GM23338 (cell line): Measurements from ENCODE around the gene PLG. TPM values are rescaled to one million over a fixed set of nuclear protein-coding genes. Genes with fewer than 3 reads are reported as not detected.
A peak's percentile ranks its signal among the peaks of the same experiment; 100 is the strongest.

Source experiments
- ATAC-seq: fragments of 200-7000 bp; cut with Tn5 transposase; 3 replicates; pipeline ENCODE4 v1.9.1; 2020
- DNase-seq: peaks from one replicate; pipeline ENCODE4 v3.0.0-alpha.2; 2015; ENCODE audit warnings: low spot score
- H2AFZ ChIP-seq: fragments of 200-600 bp; sonication (generic); 2 replicates; pipeline ENCODE4 v1.8.0; 2016; ENCODE audit warnings: antibody characterized with exemption, mild to moderate bottlenecking, moderate library complexity
- H3F3A ChIP-seq: fragments of 200-600 bp; sonication (generic); replicated peaks from 2 replicates; pipeline ENCODE4 v1.8.0; 2017; ENCODE audit warnings: antibody characterized with exemption, mixed run types, low read depth
- H3K27ac ChIP-seq: fragments of 200-600 bp; sonication (generic); 2 replicates; pipeline ENCODE4 v1.6.1; 2016; ENCODE audit warnings: low read depth
- H3K27me3 ChIP-seq: fragments of 200-600 bp; sonication (generic); 2 replicates; pipeline ENCODE4 v1.8.0; 2016; ENCODE audit warnings: mild to moderate bottlenecking, mixed run types, moderate library complexity; ENCODE audit not compliant: insufficient read depth
- H3K36me3 ChIP-seq: fragments of 200-600 bp; sonication (generic); 2 replicates; pipeline ENCODE4 v1.8.0; 2016; ENCODE audit warnings: mild to moderate bottlenecking; ENCODE audit not compliant: insufficient read depth
- H3K4me1 ChIP-seq: fragments of 200-600 bp; sonication (generic); 2 replicates; pipeline ENCODE4 v1.8.0; 2016; ENCODE audit warnings: mild to moderate bottlenecking, moderate library complexity; ENCODE audit not compliant: insufficient read depth
- H3K4me2 ChIP-seq: fragments of 200-600 bp; sonication (generic); 2 replicates; pipeline ENCODE4 v1.7.1; 2017; ENCODE audit warnings: mixed run types
- H3K4me3 ChIP-seq: fragments of 200-600 bp; sonication (generic); 2 replicates; pipeline ENCODE4 v1.6.1; 2016; ENCODE audit warnings: mixed run types
- H3K79me2 ChIP-seq: fragments of 200-600 bp; sonication (generic); replicated peaks from 2 replicates; pipeline ENCODE4 v1.8.0; 2017; ENCODE audit warnings: mild to moderate bottlenecking; ENCODE audit not compliant: insufficient read depth
- H3K9me2 ChIP-seq: fragments of 200-600 bp; sonication (generic); 2 replicates; pipeline ENCODE4 v1.8.0; 2017; ENCODE audit not compliant: insufficient read depth
- H4K20me1 ChIP-seq: fragments of 200-600 bp; sonication (generic); replicated peaks from 2 replicates; pipeline ENCODE4 v1.8.0; 2017; ENCODE audit warnings: mild to moderate bottlenecking; ENCODE audit not compliant: insufficient read depth
- H3K27ac Mint-ChIP-seq: 2 replicates; pipeline ENCODE4 v1.8.0; 2020; ENCODE audit warnings: inconsistent platforms, mild to moderate bottlenecking, moderate library complexity, mixed read lengths
- H3K27me3 Mint-ChIP-seq: 3 replicates; pipeline ENCODE4 v1.8.0; 2022; ENCODE audit warnings: low read depth, mild to moderate bottlenecking, moderate library complexity, mixed read lengths, inconsistent platforms; ENCODE audit not compliant: insufficient read depth, poor library complexity
- H3K36me3 Mint-ChIP-seq: 3 replicates; pipeline ENCODE4 v1.8.0; 2021; ENCODE audit warnings: low read depth, mild to moderate bottlenecking, inconsistent platforms, moderate library complexity, mixed read lengths
- H3K4me1 Mint-ChIP-seq: 3 replicates; pipeline ENCODE4 v1.8.0; 2020; ENCODE audit warnings: mild to moderate bottlenecking, inconsistent platforms, mixed read lengths
- H3K4me3 Mint-ChIP-seq: 3 replicates; pipeline ENCODE4 v1.8.0; 2021; ENCODE audit warnings: moderate library complexity, mild to moderate bottlenecking, inconsistent platforms, mixed read lengths
- H3K9me3 Mint-ChIP-seq: 3 replicates; pipeline ENCODE4 v1.8.0; 2020; ENCODE audit warnings: moderate library complexity, mild to moderate bottlenecking, inconsistent platforms, mixed read lengths
- CREB1 ChIP-seq: fragments of 250-450 bp; sonication (Bioruptor Pico); IDR thresholded peaks from 2 replicates; pipeline ENCODE4 v1.5.0; 2020; ENCODE audit warnings: low read depth, mild to moderate bottlenecking, moderate library complexity
- ETS1 ChIP-seq: IDR thresholded peaks from 2 replicates; pipeline ENCODE4 v1.6.1; 2016; ENCODE audit warnings: antibody characterized with exemption
- ZNF462 ChIP-seq: fragments of 250-450 bp; sonication (Bioruptor Pico); IDR thresholded peaks from 2 replicates; pipeline ENCODE4 v1.5.0; 2020; ENCODE audit warnings: mild to moderate bottlenecking, moderate library complexity
- polyA plus RNA-seq: library from polyadenylated mRNA; unstranded; fragments of >200 nt; fragmentation: Nextera tagmentation; extraction: Ambion mirVana; gene quantifications from 2 replicates; pipeline ENCODE4 v1.2.1, GENCODE V29; 2016
- total RNA-seq: library from RNA; depleted of rRNA; stranded (reverse); fragments of >200 nt; shearing (Covaris generic); gene quantifications from 2 replicates; pipeline ENCODE4 v1.2.3, GENCODE V29; 2014

The PLG gene
- total and polyA plus RNA-seq, 2 experiments from 2014 or later, result not detected

DNA sequence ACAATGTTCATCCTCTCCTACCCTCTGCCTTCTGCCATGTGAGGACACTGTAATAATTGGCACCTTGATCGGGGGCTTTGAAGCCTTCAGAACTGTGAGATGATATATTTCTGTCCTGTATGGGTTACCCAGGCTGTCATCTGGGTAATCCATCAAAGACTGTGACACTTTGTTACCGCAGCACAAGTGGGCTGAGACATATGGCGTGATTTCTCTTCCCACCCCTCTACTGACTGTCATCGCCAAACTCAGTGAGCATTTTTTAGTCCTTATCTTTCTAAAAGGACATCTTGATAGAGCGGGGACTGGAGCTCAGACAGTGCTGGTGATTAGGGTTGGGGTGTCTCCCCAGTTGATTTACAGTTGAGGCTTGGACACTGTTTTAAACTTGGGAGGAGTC is 10.4 kb upstream of the PLG start:
- H3K27me3 ChIP-seq, result no peaks in the 10 kb centered on the region
- DNase-seq (no peak), ATAC-seq (no peak)
- H3F3A ChIP-seq, result no peaks in the 10 kb centered on the region
- H3K4me1 ChIP-seq, result no peaks in the 10 kb centered on the region
- no peaks in the 10 kb centered on the region for H4K20me1 ChIP-seq
- H2AFZ ChIP-seq, result no peak overlapping the region
- H3K4me3 ChIP-seq, result no peak overlapping the region
- Mint-ChIP-seq H3K9me3 (peaks cover 34% of the 10 kb centered on the region), H3K27ac (no peak overlapping the region), H3K4me1 (no peaks in the 10 kb centered on the region), H3K4me3 (no peak overlapping the region), H3K27me3 (no peaks in the 10 kb centered on the region), H3K36me3 (peaks cover 11% of the 10 kb centered on the region)
- TF ChIP-seq CREB1 (CRISPR knock-in tag) (no peak), ETS1 (no peak), ZNF462 (CRISPR knock-in tag) (no peak)
- H3K36me3 ChIP-seq, result no peaks in the 10 kb centered on the region
- H3K4me2 ChIP-seq, result no peak overlapping the region
- no peak overlapping the region for H3K27ac ChIP-seq
- no peaks in the 10 kb centered on the region for H3K79me2 ChIP-seq
- H3K9me2 ChIP-seq, result peaks cover 8% of the 10 kb centered on the region; the same call in 1 of the 2 replicates

DNA sequence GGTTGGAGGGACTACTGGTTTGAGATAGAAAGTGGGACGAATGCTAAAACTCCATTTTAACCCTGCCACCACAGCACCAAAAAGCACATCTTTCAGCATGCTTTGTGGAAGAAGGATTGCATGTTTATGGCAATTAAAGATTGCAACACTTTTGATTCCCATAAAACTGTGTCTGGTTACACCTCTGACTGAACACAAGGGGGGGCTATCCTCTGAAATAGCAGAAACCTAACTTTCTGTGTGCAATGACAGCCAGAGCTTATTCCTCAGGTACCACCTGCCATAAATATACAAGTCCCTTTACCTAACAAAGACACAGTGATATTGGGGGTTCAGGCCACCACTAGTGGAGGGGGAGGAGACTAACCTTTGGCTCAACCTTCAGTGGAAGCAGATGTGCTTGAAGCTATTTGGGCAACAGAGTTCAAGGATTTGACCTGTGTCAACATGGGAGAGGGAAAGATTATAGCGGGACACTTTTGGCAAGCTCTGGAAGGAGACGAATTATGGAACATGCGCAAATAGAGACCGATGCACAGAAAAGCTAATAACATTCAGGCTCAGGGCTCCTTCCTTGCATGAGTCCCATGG is 9.6 kb upstream of the PLG start:
- H3K27me3 Mint-ChIP-seq, result no peaks in the 10 kb centered on the region
- H3K79me2 ChIP-seq, result no peaks in the 10 kb centered on the region
- H3K27ac ChIP-seq, result no peak overlapping the region
- H3K9me2 ChIP-seq, result peaks cover 5% of the 10 kb centered on the region; the same call in 1 of the 2 replicates
- no peaks in the 10 kb centered on the region for H3F3A ChIP-seq
- no peaks in the 10 kb centered on the region for H3K36me3 ChIP-seq
- H3K27ac Mint-ChIP-seq, result no peak overlapping the region
- no peaks in the 10 kb centered on the region for H3K4me1 ChIP-seq
- no peak for ATAC-seq
- no peak overlapping the region for H3K4me2 ChIP-seq
- peaks cover 34% of the 10 kb centered on the region for H3K9me3 Mint-ChIP-seq
- no peak overlapping the region for H3K4me3 ChIP-seq
- H2AFZ ChIP-seq, result no peak overlapping the region
- H3K27me3 ChIP-seq, result no peaks in the 10 kb centered on the region
- H3K4me1 Mint-ChIP-seq, result no peaks in the 10 kb centered on the region
- no peaks in the 10 kb centered on the region for H4K20me1 ChIP-seq
- DNase-seq, result peak; percentile 49
- H3K4me3 Mint-ChIP-seq, result no peak overlapping the region
- H3K36me3 Mint-ChIP-seq, result peaks cover 11% of the 10 kb centered on the region
- TF ChIP-seq ZNF462 (CRISPR knock-in tag), result no peak
